Activated CD4-positive, alpha-beta T cell treated with anti-CD3 and anti-CD28 coated beads, Interleukin-2, amount 50 U/mL, for 24 hours (primary cell): ENCODE measurements around the gene RNU6-9.

Source experiments
- DNase-seq, 2 donors: peaks; one replicate each; pipeline ENCODE4 v3.0.0-alpha.2; 2020; ENCODE audit warnings: low read depth in 1 of 2, low spot score in 1 of 2

Gene RNU6-9

GRCh38 chr19:861756-862580 lies 31.3 kb upstream of the RNU6-9 start:
- DNase-seq = peak; percentile 38 to 50

- peak; percentile 59 to 63 for DNase-seq
Observed at GRCh38 chr19:862581-863314, 30.5 kb upstream of the RNU6-9 start.

GRCh38 chr19:863315-863620 lies 30.0 kb upstream of the RNU6-9 start:
- DNase-seq = no peak

GRCh38 chr19:866769-867300 lies 26.4 kb upstream of the RNU6-9 start:
- no peak for DNase-seq

GRCh38 chr19:867301-867793 lies 25.9 kb upstream of the RNU6-9 start:
- DNase-seq = no peak

- DNase-seq = no peak
Observed at GRCh38 chr19:867855-868457, 25.3 kb upstream of the RNU6-9 start.

- DNase-seq = no peak
Observed at GRCh38 chr19:868458-869244, 24.6 kb upstream of the RNU6-9 start.

- DNase-seq = no peak
Observed at GRCh38 chr19:869245-870177, 23.8 kb upstream of the RNU6-9 start.

- no peak for DNase-seq
Observed at GRCh38 chr19:870314-870713, 23.0 kb upstream of the RNU6-9 start.

- no peak for DNase-seq
Observed at GRCh38 chr19:870963-871401, 22.3 kb upstream of the RNU6-9 start.

GRCh38 chr19:871446-872265 lies 21.6 kb upstream of the RNU6-9 start:
- DNase-seq = no peak

- peak; percentile 38 to 64 for DNase-seq
Observed at GRCh38 chr19:872266-872951, 20.9 kb upstream of the RNU6-9 start.

- DNase-seq = peak in 1 of 2 donors; percentile 40
Observed at GRCh38 chr19:873084-873483, 20.2 kb upstream of the RNU6-9 start.

- no peak for DNase-seq
Observed at GRCh38 chr19:873561-874041, 19.7 kb upstream of the RNU6-9 start.

GRCh38 chr19:875265-875879 lies 17.9 kb upstream of the RNU6-9 start:
- no peak for DNase-seq

- DNase-seq = no peak
Observed at GRCh38 chr19:876089-876488, 17.2 kb upstream of the RNU6-9 start.

- no peak for DNase-seq
Observed at GRCh38 chr19:876780-877314, 16.4 kb upstream of the RNU6-9 start.
